K562 treated with DMSO at 1 percent for 12 hours (cell line): ENCODE data around the gene TYW3. TPM values are rescaled to one million over a fixed set of nuclear protein-coding genes. Genes with fewer than 3 reads are reported as not detected.

Source experiments
- total RNA-seq: library from RNA; unstranded; fragments of 300-600 nt; gene quantifications from 2 replicates; pipeline ENCODE4 v1.2.3, GENCODE V29; 2022; ENCODE audit not compliant: insufficient read depth

TYW3 gene, protein sequence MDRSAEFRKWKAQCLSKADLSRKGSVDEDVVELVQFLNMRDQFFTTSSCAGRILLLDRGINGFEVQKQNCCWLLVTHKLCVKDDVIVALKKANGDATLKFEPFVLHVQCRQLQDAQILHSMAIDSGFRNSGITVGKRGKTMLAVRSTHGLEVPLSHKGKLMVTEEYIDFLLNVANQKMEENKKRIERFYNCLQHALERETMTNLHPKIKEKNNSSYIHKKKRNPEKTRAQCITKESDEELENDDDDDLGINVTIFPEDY
- 6.9 and 15.1 TPM in 2 replicates for total RNA-seq

DNA sequence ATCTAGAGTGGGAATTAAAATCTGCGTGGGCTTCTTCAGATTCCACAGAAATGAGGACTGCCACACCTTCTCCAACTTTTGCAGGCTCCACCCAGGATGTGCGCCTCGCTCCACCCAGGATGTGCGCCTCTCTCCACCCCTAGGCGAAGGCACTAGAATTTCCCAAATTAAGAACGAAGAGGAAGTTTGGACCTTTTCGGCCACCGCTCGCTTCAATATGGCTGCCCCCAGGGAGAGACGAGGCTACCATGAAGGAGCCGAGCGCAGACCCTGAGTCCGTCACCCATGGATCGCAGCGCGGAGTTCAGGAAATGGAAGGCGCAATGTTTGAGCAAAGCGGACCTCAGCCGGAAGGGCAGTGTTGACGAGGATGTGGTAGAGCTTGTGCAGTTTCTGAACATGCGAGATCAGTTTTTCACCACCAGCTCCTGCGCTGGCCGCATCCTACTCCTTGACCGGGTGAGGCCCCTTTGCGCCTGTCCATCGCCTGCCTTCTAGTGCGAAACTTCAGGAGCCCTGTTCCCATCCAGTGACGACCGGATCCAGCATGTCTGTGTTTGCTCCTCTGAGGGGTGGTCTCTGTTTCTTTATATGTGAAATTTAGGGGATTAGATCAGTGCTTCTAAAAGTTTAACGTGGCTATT lies at the start of gene TYW3, which contains the start of gene CRYZ:
TSS of gene TYW3 (plus strand) at position 193 of the 644 bp plus-strand sequence. CDS start at position 286, 93 bp downstream.
TSS of gene CRYZ (minus strand) at position 91 of the 644 bp plus-strand sequence. CDS start 8,229 bp downstream, outside the sequence.

Other genes with a start within 250 kb of the TYW3 start
- gene LRRC53, start 220.5 kb upstream of the TYW3 start, total RNA-seq: not detected in 2 replicates
- not detected in 2 replicates for gene ERICH3, start 59.4 kb upstream of the TYW3 start, total RNA-seq
- 37.4 and 70.8 TPM in 2 replicates for gene CRYZ, start 102 bp upstream of the TYW3 start, total RNA-seq